Measurements from ENCODE around the gene LBP. TPM values are rescaled to one million over a fixed set of nuclear protein-coding genes. Genes with fewer than 3 reads are reported as not detected.
"Not testable (repeated sequence)": the region's sequence is repeated elsewhere in the genome, so short reads cannot be mapped to it uniquely, and the experiment has no call there.

LBP gene
- total RNA-seq, 1 donor from 2014 or later: not detected

DNA sequence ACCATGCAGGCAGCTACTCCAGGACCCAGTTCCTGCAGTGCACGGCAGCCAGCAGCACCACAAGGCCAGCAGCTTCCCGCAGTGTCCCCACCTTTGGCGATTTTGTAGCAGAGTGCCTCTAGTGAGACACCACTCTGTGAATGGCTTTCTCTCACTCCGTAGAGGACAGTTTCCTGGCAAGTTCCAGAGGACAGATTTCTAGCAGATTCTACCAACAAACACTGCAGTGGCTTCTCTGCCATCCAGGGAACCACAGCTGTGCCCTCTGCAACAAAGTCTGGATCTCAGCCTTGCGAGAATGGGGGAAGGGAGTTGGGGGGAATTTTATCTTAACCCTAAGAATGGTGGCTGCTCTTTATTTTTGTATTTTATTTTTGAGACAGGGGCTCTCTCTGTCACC is 60.2 kb downstream of the LBP start:
- Mint-ChIP-seq H3K9me3 (ENCODE audit: low read depth) (peaks cover 7% of the 10 kb centered on the region), H3K27ac (no peak overlapping the region), H3K4me3 (ENCODE audit: low read depth) (no peak overlapping the region), H3K4me1 (ENCODE audit: low read depth) (no peaks in the 10 kb centered on the region), H3K36me3 (ENCODE audit: insufficient read depth) (peaks cover 18% of the 10 kb centered on the region), H3K27me3 (no peaks in the 10 kb centered on the region)
- no peak for DNase-seq (ENCODE audit: low spot score, unreplicated experiment)
- TF ChIP-seq, protein P1, sequence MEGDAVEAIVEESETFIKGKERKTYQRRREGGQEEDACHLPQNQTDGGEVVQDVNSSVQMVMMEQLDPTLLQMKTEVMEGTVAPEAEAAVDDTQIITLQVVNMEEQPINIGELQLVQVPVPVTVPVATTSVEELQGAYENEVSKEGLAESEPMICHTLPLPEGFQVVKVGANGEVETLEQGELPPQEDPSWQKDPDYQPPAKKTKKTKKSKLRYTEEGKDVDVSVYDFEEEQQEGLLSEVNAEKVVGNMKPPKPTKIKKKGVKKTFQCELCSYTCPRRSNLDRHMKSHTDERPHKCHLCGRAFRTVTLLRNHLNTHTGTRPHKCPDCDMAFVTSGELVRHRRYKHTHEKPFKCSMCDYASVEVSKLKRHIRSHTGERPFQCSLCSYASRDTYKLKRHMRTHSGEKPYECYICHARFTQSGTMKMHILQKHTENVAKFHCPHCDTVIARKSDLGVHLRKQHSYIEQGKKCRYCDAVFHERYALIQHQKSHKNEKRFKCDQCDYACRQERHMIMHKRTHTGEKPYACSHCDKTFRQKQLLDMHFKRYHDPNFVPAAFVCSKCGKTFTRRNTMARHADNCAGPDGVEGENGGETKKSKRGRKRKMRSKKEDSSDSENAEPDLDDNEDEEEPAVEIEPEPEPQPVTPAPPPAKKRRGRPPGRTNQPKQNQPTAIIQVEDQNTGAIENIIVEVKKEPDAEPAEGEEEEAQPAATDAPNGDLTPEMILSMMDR (IDR thresholded peaks at IDR 0.05; ENCODE audit: unreplicated experiment): no peak

DNA sequence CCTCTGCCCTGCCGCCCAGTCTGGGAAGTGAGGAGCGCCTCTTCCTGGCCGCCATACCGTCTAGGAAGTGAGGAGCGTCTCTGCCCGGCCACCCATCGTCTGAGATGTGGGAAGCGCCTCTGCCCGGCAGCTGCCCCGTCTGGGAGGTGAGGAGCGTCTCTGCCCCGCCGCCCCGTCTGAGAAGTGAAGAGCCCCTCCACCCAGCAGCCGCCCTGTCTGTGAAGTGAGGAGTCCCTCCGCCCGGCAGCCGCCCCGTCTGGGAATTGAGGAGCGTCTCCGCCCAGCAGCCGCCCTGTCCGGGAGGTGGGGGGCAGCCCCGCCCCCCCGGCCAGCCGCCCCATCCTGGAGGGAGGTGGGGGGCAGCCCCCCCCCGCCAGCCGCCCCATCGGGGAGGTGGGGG is 61.0 kb downstream of the LBP start:
- no peak for DNase-seq (ENCODE audit: low spot score, unreplicated experiment)
- TF ChIP-seq, protein P1 (IDR thresholded peaks at IDR 0.05; ENCODE audit: unreplicated experiment): no peak
- H3K36me3 Mint-ChIP-seq (ENCODE audit: insufficient read depth): peaks cover 18% of the 10 kb centered on the region
- H3K27ac Mint-ChIP-seq: no peak overlapping the region
- no peak overlapping the region for H3K4me3 Mint-ChIP-seq (ENCODE audit: low read depth)
- peaks cover 7% of the 10 kb centered on the region for H3K9me3 Mint-ChIP-seq (ENCODE audit: low read depth)
- H3K4me1 Mint-ChIP-seq (ENCODE audit: low read depth): no peaks in the 10 kb centered on the region
- H3K27me3 Mint-ChIP-seq: no peaks in the 10 kb centered on the region

DNA sequence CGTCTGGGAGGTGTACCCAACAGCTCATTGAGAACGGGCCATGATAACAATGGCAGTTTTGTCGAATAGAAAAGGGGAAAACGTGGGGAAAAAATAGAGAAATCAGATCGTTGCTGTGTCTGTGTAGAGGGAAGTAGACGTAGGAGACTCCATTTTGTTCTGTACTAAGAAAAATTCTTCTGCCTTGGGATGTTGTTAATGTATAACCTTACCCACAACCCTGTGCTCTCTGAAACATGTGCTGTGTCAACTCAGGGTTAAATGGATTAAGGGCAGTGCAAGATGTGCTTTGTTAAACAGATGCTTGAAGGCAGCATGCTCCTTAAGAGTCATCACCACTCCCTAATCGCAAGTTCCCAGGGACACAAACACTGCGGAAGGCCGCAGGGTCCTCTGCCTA is 61.5 kb downstream of the LBP start:
- not testable (repeated sequence) for DNase-seq (ENCODE audit: low spot score, unreplicated experiment); H3K4me1 Mint-ChIP-seq (ENCODE audit: low read depth); H3K4me3 Mint-ChIP-seq (ENCODE audit: low read depth); H3K9me3 Mint-ChIP-seq (ENCODE audit: low read depth); H3K27me3 Mint-ChIP-seq; H3K27ac Mint-ChIP-seq
- H3K36me3 Mint-ChIP-seq (ENCODE audit: insufficient read depth): peaks cover 18% of the 10 kb centered on the region

DNA sequence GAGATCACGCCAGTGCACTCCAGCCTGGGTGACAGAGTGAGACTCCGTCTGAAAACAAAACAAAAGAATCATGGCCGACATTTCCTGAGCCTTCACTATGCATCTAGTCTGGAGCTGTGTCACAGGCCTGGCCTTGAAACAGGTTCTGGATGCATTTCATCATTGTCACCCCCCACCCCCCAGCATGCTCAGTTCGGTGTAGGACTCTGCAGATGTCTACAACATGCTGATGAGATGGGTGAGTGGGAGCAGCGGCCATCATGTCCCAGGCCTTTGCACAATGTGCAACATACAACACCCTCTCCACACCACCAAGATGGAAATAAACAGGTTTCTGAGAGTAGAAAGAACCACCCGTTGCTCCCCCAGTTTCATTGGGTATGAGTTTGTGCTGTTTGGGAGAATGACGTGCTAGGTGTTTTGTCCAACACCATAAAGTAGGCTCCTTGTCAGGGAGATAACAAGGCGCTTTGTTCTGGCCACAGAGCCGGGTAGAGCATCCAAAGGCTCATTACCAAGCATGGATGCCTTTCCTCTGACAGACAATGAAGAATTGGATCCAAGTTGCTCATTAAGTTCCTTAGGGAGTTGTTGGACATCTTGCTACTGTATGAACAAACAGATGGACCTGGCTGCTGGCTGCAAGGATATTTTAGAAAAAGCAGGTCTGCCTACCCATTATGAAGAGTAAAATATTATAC is 66.7 kb downstream of the LBP start:
- no peak overlapping the region for H3K4me3 Mint-ChIP-seq (ENCODE audit: low read depth)
- H3K27ac Mint-ChIP-seq: no peak overlapping the region
- H3K9me3 Mint-ChIP-seq (ENCODE audit: low read depth): no peaks in the 10 kb centered on the region
- TF ChIP-seq, protein P1 (IDR thresholded peaks at IDR 0.05; ENCODE audit: unreplicated experiment): no peak
- H3K27me3 Mint-ChIP-seq: no peaks in the 10 kb centered on the region
- DNase-seq (ENCODE audit: low spot score, unreplicated experiment): no peak
- peaks cover 22% of the 10 kb centered on the region for H3K36me3 Mint-ChIP-seq (ENCODE audit: insufficient read depth)
- H3K4me1 Mint-ChIP-seq (ENCODE audit: low read depth): no peaks in the 10 kb centered on the region

DNA sequence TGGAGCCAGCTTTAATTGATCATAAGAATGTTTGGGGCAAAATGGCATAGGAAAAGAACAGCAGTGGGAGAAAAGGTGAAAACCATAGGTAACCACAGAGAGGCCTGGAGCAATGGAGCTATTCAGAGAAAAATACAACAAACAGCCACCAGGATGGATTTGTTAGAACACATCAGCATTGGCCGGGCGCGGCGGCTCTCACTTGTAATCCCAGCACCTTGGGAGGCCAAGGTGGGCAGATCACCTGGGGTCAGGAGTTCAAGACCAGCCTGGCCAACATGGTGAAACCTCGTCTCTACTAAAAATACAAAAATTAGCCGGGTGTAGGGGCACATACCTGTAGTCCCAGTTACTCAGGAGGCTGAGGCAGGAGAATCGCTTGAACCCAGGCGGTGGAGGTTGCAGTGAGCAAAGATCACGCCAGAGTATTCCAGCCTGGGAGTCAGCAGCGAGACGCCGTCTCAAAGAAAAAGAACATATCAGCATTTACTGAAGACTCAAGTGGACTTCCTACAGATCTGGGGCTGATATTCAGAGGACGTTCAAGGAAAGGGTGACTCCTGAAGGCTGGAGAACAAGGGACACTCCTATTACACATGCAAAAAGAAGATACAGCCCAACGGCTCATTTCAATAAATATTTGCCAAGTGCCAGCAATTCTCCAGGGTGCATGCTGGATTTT is 68.6 kb downstream of the LBP start:
- TF ChIP-seq, protein P1 (IDR thresholded peaks at IDR 0.05; ENCODE audit: unreplicated experiment): no peak
- H3K4me1 Mint-ChIP-seq (ENCODE audit: low read depth): no peaks in the 10 kb centered on the region
- H3K4me3 Mint-ChIP-seq (ENCODE audit: low read depth): no peak overlapping the region
- H3K9me3 Mint-ChIP-seq (ENCODE audit: low read depth): no peaks in the 10 kb centered on the region
- no peaks in the 10 kb centered on the region for H3K27me3 Mint-ChIP-seq
- no peak for DNase-seq (ENCODE audit: low spot score, unreplicated experiment)
- peaks cover 22% of the 10 kb centered on the region for H3K36me3 Mint-ChIP-seq (ENCODE audit: insufficient read depth)
- H3K27ac Mint-ChIP-seq: no peak overlapping the region
